MM.1S (cell line): ENCODE data around the gene PRICKLE1.

Source experiments
- CTCF ChIP-seq: fragments of 300-600 bp; sonication (generic); IDR thresholded peaks from 2 replicates; pipeline ENCODE4 v1.5.1; 2016; ENCODE audit warnings: antibody characterized with exemption, low read length, mixed read lengths
- EZH2phosphoT487 ChIP-seq: fragments of 300-600 bp; sonication (generic); IDR thresholded peaks from 2 replicates; pipeline ENCODE4 v1.6.1; 2018; ENCODE audit warnings: antibody characterized with exemption, low read length

GRCh38 chr12:42607584-42608058, 18.1 kb upstream of the PRICKLE1 start:
- TF ChIP-seq CTCF = no peak
- TF ChIP-seq EZH2phosphoT487 = no peak
